ENCODE results near the gene TAF11L12.
"Not testable (repeated sequence)": the region's sequence is repeated elsewhere in the genome, so short reads cannot be mapped to it uniquely, and the experiment has no call there.

TAF11L12 gene

GRCh38 chr5:17625686-17626085, 15.5 kb downstream of the TAF11L12 start:
- DNase-seq (ENCODE audit: low read depth), result no peak
- TF ChIP-seq, protein P1, sequence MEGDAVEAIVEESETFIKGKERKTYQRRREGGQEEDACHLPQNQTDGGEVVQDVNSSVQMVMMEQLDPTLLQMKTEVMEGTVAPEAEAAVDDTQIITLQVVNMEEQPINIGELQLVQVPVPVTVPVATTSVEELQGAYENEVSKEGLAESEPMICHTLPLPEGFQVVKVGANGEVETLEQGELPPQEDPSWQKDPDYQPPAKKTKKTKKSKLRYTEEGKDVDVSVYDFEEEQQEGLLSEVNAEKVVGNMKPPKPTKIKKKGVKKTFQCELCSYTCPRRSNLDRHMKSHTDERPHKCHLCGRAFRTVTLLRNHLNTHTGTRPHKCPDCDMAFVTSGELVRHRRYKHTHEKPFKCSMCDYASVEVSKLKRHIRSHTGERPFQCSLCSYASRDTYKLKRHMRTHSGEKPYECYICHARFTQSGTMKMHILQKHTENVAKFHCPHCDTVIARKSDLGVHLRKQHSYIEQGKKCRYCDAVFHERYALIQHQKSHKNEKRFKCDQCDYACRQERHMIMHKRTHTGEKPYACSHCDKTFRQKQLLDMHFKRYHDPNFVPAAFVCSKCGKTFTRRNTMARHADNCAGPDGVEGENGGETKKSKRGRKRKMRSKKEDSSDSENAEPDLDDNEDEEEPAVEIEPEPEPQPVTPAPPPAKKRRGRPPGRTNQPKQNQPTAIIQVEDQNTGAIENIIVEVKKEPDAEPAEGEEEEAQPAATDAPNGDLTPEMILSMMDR (IDR thresholded peaks at IDR 0.05; ENCODE audit: control insufficient read depth, extremely low read depth, insufficient read depth), result no peak
- H3K4me3 ChIP-seq (ENCODE audit: low read depth, low read length), result no peak overlapping the region

GRCh38 chr5:17631788-17632187, 21.6 kb downstream of the TAF11L12 start, which contains the start of gene TAF11L13:
Gene TAF11L13 (plus strand): TSS chr5:17632088.
- DNase-seq (ENCODE audit: low read depth); H3K4me3 ChIP-seq (ENCODE audit: low read depth, low read length): not testable (repeated sequence)

DNA sequence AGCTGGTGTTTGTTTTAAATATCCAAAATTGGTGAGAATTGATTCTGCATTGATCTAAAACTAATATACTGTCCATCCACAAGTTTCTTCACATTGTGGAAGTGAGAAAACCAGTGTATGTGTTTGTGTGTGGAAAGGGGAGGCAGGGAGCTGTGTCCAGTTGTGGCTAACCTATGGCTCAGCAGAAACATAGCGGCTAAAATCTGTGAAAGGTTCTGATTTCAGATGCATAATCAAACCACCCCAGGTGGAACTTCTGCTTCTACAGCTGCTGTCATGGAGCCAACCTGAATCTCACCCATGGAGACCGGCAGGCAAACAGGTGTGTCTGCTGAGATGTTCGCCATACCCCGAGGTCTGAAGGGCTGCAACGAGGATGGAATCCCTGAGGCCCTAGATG, 24.0 kb downstream of the TAF11L12 start, which contains the start of gene TAF11L14:
Gene TAF11L14, plus strand, starts transcription at position 301 of the 400 bp plus-strand sequence.
- DNase-seq (ENCODE audit: low read depth), result no peak

DNA sequence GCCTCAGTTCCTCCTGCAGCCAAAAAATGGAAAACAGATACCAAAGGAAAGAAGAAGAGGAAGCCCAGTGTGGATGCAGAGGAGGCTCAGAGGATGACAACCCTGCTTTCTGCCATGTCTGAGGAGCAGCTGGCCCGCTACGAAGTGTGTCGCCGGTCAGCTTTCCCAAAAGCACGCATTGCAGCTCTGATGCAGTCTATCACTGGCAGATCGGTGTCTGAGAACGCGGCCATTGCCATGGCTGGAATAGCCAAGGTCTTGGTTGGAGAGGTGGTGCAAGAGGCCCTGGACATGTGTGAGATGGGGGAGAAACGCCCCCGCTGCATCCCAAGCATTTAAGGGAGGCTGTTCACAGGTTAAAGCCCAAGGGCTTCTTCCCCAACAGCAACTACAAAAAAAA, 39.0 kb downstream of the TAF11L12 start:
- DNase-seq (ENCODE audit: low read depth); H3K4me3 ChIP-seq (ENCODE audit: low read depth, low read length): not testable (repeated sequence)

More for the DNA sequence above, 24.0 kb downstream of the TAF11L12 start, which contains the start of gene TAF11L14:
- TF ChIP-seq, protein P1 (IDR thresholded peaks at IDR 0.05; ENCODE audit: control insufficient read depth, extremely low read depth, insufficient read depth), result no peak
- no peak within 1 kb of the TSS for H3K4me3 ChIP-seq (ENCODE audit: low read depth, low read length)

- H3K4me3 ChIP-seq (ENCODE audit: low read depth, low read length); DNase-seq (ENCODE audit: low read depth): not testable (repeated sequence)
Observed at GRCh38 chr5:17655201-17655759, 45.1 kb downstream of the TAF11L12 start.

GRCh38 chr5:17655921-17656320, 45.7 kb downstream of the TAF11L12 start:
- DNase-seq (ENCODE audit: low read depth), result no peak
- no peak overlapping the region for H3K4me3 ChIP-seq (ENCODE audit: low read depth, low read length)
- TF ChIP-seq, protein P1 (IDR thresholded peaks at IDR 0.05; ENCODE audit: control insufficient read depth, extremely low read depth, insufficient read depth), result no peak

Measured in LNCaP clone FGC (cell line).